ENCODE data around the gene ACTRT3. TPM values are rescaled to one million over a fixed set of nuclear protein-coding genes. Genes with fewer than 3 reads are reported as not detected.
A peak's percentile ranks its signal among the peaks of the same experiment; 100 is the strongest.

ACTRT3 gene
- total and polyA plus RNA-seq, 4 experiments from 2014 or later: 0.09 to 0.17 TPM; not detected in 2

GRCh38 chr3:169790219-169790618 lies 20.9 kb upstream of the ACTRT3 start:
- no peaks in the 10 kb centered on the region for H3K9me3 ChIP-seq (ENCODE audit: control insufficient read depth in 1 of 2, low read length in 2 of 2)
- ChIA-PET CTCF (ENCODE audit: partially characterized antibody) (no interaction called here), POLR2A (ENCODE audit: partially characterized antibody) (no interaction called here)
- no peaks in the 10 kb centered on the region for H3K27me3 ChIP-seq (ENCODE audit: insufficient read depth, low read length)
- DNase-seq: no peak
- peak overlapping the region in 1 of 8 donors; percentile 8 for H3K4me3 Mint-ChIP-seq
- H3K27me3 Mint-ChIP-seq: no peaks in the 10 kb centered on the region
- no peaks in the 10 kb centered on the region for H3K9me3 Mint-ChIP-seq
- peaks cover 15 to 32% of the 10 kb centered on the region in 2 donors for H3K36me3 Mint-ChIP-seq
- H3K27ac ChIP-seq (ENCODE audit: low read depth, low read length): no peak overlapping the region
- peaks cover 22% of the 10 kb centered on the region for H3K36me3 ChIP-seq (ENCODE audit: insufficient read depth, low read length)
- H3K4me1 ChIP-seq (ENCODE audit: insufficient read depth, low read length): no peaks in the 10 kb centered on the region
- H3K27ac Mint-ChIP-seq: no peak overlapping the region
- intact Hi-C loops (cut with micrococcal nuclease): no loop called here
- no peak overlapping the region for H3K4me3 ChIP-seq (ENCODE audit: low read length in 2 of 2)
- H3K4me1 Mint-ChIP-seq: peaks cover 0 to 10% (median 4%) of the 10 kb centered on the region in 4 donors

GRCh38 chr3:169787791-169788190 lies 18.4 kb upstream of the ACTRT3 start:
- Mint-ChIP-seq H3K4me3 (no peak overlapping the region), H3K4me1 (peaks cover 0 to 10% (median 4%) of the 10 kb centered on the region in 4 donors), H3K36me3 (peaks cover 15 to 41% of the 10 kb centered on the region in 2 donors), H3K27ac (peak overlapping the region in 3 of 7 donors; percentile 51 to 76 (median 75)), H3K9me3 (no peaks in the 10 kb centered on the region), H3K27me3 (no peaks in the 10 kb centered on the region)
- CTCF ChIA-PET (ENCODE audit: partially characterized antibody): no interaction called here
- no peak overlapping the region for H3K4me3 ChIP-seq (ENCODE audit: low read length in 2 of 2)
- no peak overlapping the region for H3K27ac ChIP-seq (ENCODE audit: low read depth, low read length)
- POLR2A ChIA-PET (ENCODE audit: partially characterized antibody): no interaction called here
- H3K4me1 ChIP-seq (ENCODE audit: insufficient read depth, low read length): no peaks in the 10 kb centered on the region
- no peak for DNase-seq
- no peaks in the 10 kb centered on the region for H3K9me3 ChIP-seq (ENCODE audit: control insufficient read depth in 1 of 2, low read length in 2 of 2)
- peaks cover 36% of the 10 kb centered on the region for H3K36me3 ChIP-seq (ENCODE audit: insufficient read depth, low read length)
- intact Hi-C loops (cut with micrococcal nuclease): no loop called here
- H3K27me3 ChIP-seq (ENCODE audit: insufficient read depth, low read length): no peaks in the 10 kb centered on the region

- intact Hi-C loops (cut with micrococcal nuclease): no loop called here
- ChIA-PET CTCF (ENCODE audit: partially characterized antibody) (no interaction called here), POLR2A (ENCODE audit: partially characterized antibody) (no interaction called here)
- H3K4me1 Mint-ChIP-seq: peaks cover 0 to 10% (median 5%) of the 10 kb centered on the region in 4 donors
- Histone ChIP-seq H3K36me3 (ENCODE audit: insufficient read depth, low read length) (peaks cover 36% of the 10 kb centered on the region), H3K4me3 (ENCODE audit: low read length in 2 of 2) (no peak overlapping the region), H3K27ac (ENCODE audit: low read depth, low read length) (no peak overlapping the region), H3K4me1 (ENCODE audit: insufficient read depth, low read length) (no peaks in the 10 kb centered on the region), H3K9me3 (ENCODE audit: control insufficient read depth in 1 of 2, low read length in 2 of 2) (no peaks in the 10 kb centered on the region), H3K27me3 (ENCODE audit: insufficient read depth, low read length) (no peaks in the 10 kb centered on the region)
- H3K36me3 Mint-ChIP-seq: peaks cover 20 to 45% of the 10 kb centered on the region in 2 donors
- no peaks in the 10 kb centered on the region for H3K9me3 Mint-ChIP-seq
- no peak for DNase-seq
- no peak overlapping the region for H3K27ac Mint-ChIP-seq
- no peak overlapping the region for H3K4me3 Mint-ChIP-seq
- H3K27me3 Mint-ChIP-seq: no peaks in the 10 kb centered on the region
These were observed 17.8 kb upstream of the ACTRT3 start for GRCh38 chr3:169787120-169787519.

GRCh38 chr3:169781209-169781855 lies 12.0 kb upstream of the ACTRT3 start:
- H3K4me1 Mint-ChIP-seq: peaks cover 27 to 51% (median 41%) of the 10 kb centered on the region in 4 donors
- Histone ChIP-seq H3K27me3 (ENCODE audit: insufficient read depth, low read length) (no peaks in the 10 kb centered on the region), H3K4me3 (ENCODE audit: low read length in 2 of 2) (no peak overlapping the region), H3K36me3 (ENCODE audit: insufficient read depth, low read length) (peaks cover 42% of the 10 kb centered on the region), H3K9me3 (ENCODE audit: control insufficient read depth in 1 of 2, low read length in 2 of 2) (no peaks in the 10 kb centered on the region), H3K4me1 (ENCODE audit: insufficient read depth, low read length) (peaks cover 30% of the 10 kb centered on the region), H3K27ac (ENCODE audit: low read depth, low read length) (no peak overlapping the region)
- POLR2A ChIA-PET (ENCODE audit: partially characterized antibody): no interaction called here
- H3K4me3 Mint-ChIP-seq: peak overlapping the region in 1 of 8 donors; percentile 20
- H3K27me3 Mint-ChIP-seq: no peaks in the 10 kb centered on the region
- peaks cover 47 to 69% of the 10 kb centered on the region in 2 donors for H3K36me3 Mint-ChIP-seq
- CTCF ChIA-PET (ENCODE audit: partially characterized antibody): no interaction called here
- DNase-seq: no peak
- no peaks in the 10 kb centered on the region for H3K9me3 Mint-ChIP-seq
- intact Hi-C loops (cut with micrococcal nuclease): no loop called here
- H3K27ac Mint-ChIP-seq: peak overlapping the region in 5 of 7 donors; percentile 4 to 68 (median 44)

GRCh38 chr3:169780742-169781141 lies 11.4 kb upstream of the ACTRT3 start:
- DNase-seq: no peak
- POLR2A ChIA-PET (ENCODE audit: partially characterized antibody): no interaction called here
- no peaks in the 10 kb centered on the region for H3K9me3 Mint-ChIP-seq
- Histone ChIP-seq H3K36me3 (ENCODE audit: insufficient read depth, low read length) (peaks cover 36% of the 10 kb centered on the region), H3K27me3 (ENCODE audit: insufficient read depth, low read length) (no peaks in the 10 kb centered on the region), H3K4me3 (ENCODE audit: low read length in 2 of 2) (no peak overlapping the region), H3K27ac (ENCODE audit: low read depth, low read length) (no peak overlapping the region), H3K4me1 (ENCODE audit: insufficient read depth, low read length) (peaks cover 36% of the 10 kb centered on the region), H3K9me3 (ENCODE audit: control insufficient read depth in 1 of 2, low read length in 2 of 2) (no peaks in the 10 kb centered on the region)
- peak overlapping the region in 4 of 8 donors; percentile 4 to 57 (median 18) for H3K4me3 Mint-ChIP-seq
- H3K36me3 Mint-ChIP-seq: peaks cover 45 to 69% of the 10 kb centered on the region in 2 donors
- peaks cover 27 to 56% (median 46%) of the 10 kb centered on the region in 4 donors for H3K4me1 Mint-ChIP-seq
- intact Hi-C loops (cut with micrococcal nuclease): no loop called here
- CTCF ChIA-PET (ENCODE audit: partially characterized antibody): interaction anchor here (1.1 kb wide), 1 partner anchor 18 kb away, joined by 3 read pairs; no protein-coding TSS in a partner anchor
- H3K27me3 Mint-ChIP-seq: no peaks in the 10 kb centered on the region
- peak overlapping the region in 4 of 7 donors; percentile 0 to 38 (median 16) for H3K27ac Mint-ChIP-seq

- H3K4me3 Mint-ChIP-seq: peak overlapping the region in 1 of 8 donors; percentile 17
- Histone ChIP-seq H3K36me3 (ENCODE audit: insufficient read depth, low read length) (peaks cover 25% of the 10 kb centered on the region), H3K4me3 (ENCODE audit: low read length in 2 of 2) (no peak overlapping the region), H3K9me3 (ENCODE audit: control insufficient read depth in 1 of 2, low read length in 2 of 2) (no peaks in the 10 kb centered on the region), H3K27ac (ENCODE audit: low read depth, low read length) (no peak overlapping the region), H3K27me3 (ENCODE audit: insufficient read depth, low read length) (no peaks in the 10 kb centered on the region), H3K4me1 (ENCODE audit: insufficient read depth, low read length) (peaks cover 59% of the 10 kb centered on the region)
- no peak for DNase-seq
- peak overlapping the region in 3 of 7 donors; percentile 12 to 53 (median 14) for H3K27ac Mint-ChIP-seq
- no peaks in the 10 kb centered on the region for H3K9me3 Mint-ChIP-seq
- H3K27me3 Mint-ChIP-seq: no peaks in the 10 kb centered on the region
- intact Hi-C loops (cut with micrococcal nuclease): no loop called here
- peaks cover 50 to 80% of the 10 kb centered on the region in 2 donors for H3K36me3 Mint-ChIP-seq
- peaks cover 41 to 80% (median 64%) of the 10 kb centered on the region in 4 donors for H3K4me1 Mint-ChIP-seq
- CTCF ChIA-PET (ENCODE audit: partially characterized antibody): no interaction called here
- POLR2A ChIA-PET (ENCODE audit: partially characterized antibody): interaction anchor here (1.2 kb wide), 1 partner anchor 13 kb away, joined by 5 read pairs; the partner anchor contains the start of gene TERC
These were observed 8.5 kb upstream of the ACTRT3 start for GRCh38 chr3:169777822-169778221.

GRCh38 chr3:169774186-169774585 lies 4.8 kb upstream of the ACTRT3 start:
- Histone ChIP-seq H3K4me3 (ENCODE audit: low read length in 2 of 2) (peak overlapping the region in 1 of 2 donors; percentile 94), H3K36me3 (ENCODE audit: insufficient read depth, low read length) (peaks cover 14% of the 10 kb centered on the region), H3K4me1 (ENCODE audit: insufficient read depth, low read length) (peaks cover 38% of the 10 kb centered on the region), H3K9me3 (ENCODE audit: control insufficient read depth in 1 of 2, low read length in 2 of 2) (no peaks in the 10 kb centered on the region), H3K27ac (ENCODE audit: low read depth, low read length) (peak overlapping the region; percentile 99), H3K27me3 (ENCODE audit: insufficient read depth, low read length) (no peaks in the 10 kb centered on the region)
- H3K27me3 Mint-ChIP-seq: peaks cover 0 to 11% of the 10 kb centered on the region in 2 donors
- CTCF ChIA-PET (ENCODE audit: partially characterized antibody): interaction anchor here (3.7 kb wide), 1 partner anchor 11 kb away, joined by 37 read pairs; the partner anchor contains the start of gene TERC
- H3K27ac Mint-ChIP-seq: peak overlapping the region; percentile 98 to 100 (median 99)
- peak in 1 of 5 donors; percentile 24 for DNase-seq
- peaks cover 0 to 12% (median 0%) of the 10 kb centered on the region in 8 donors for H3K9me3 Mint-ChIP-seq
- intact Hi-C loops (cut with micrococcal nuclease): loop anchor here (5.0 kb wide), 2 partner anchors 112 to 258 kb away; partner anchors contain the start of gene MECOM
- peak overlapping the region; percentile 92 to 99 (median 98) for H3K4me3 Mint-ChIP-seq
- H3K36me3 Mint-ChIP-seq: peaks cover 27 to 66% of the 10 kb centered on the region in 2 donors
- H3K4me1 Mint-ChIP-seq: peaks cover 32 to 77% (median 48%) of the 10 kb centered on the region in 4 donors
- POLR2A ChIA-PET (ENCODE audit: partially characterized antibody): interaction anchor here (1.0 to 3.7 kb wide), 5 partner anchors 11 to 407 kb away, joined by 4 to 120 read pairs (median 18); partner anchors contain the start of genes LRRC34, LRRIQ4, PHC3 and SEC62

Measured in CD4-positive, alpha-beta memory T cell (primary cell).